Measurements from ENCODE around the gene EFCAB8.
A peak's percentile ranks its signal among the peaks of the same experiment; 100 is the strongest.
"Not testable (repeated sequence)": the region's sequence is repeated elsewhere in the genome, so short reads cannot be mapped to it uniquely, and the experiment has no call there.

EFCAB8 gene

GRCh38 chr20:32945710-32946221 is 87.0 kb downstream of the EFCAB8 start:
- H3K4me2 ChIP-seq (ENCODE audit: low read length): no peak overlapping the region
- H3K9ac ChIP-seq (ENCODE audit: low read length): peak overlapping the region; percentile 41
- peak overlapping the region; percentile 86 for H4K8ac ChIP-seq (ENCODE audit: low read depth, low read length)
- WGBS (ENCODE audit: extremely low coverage, insufficient coverage, low lambda C conversion rate): no CpG with 5 or more reads among the region's 4 CpGs
- no peak overlapping the region for H4K5ac ChIP-seq (ENCODE audit: low read length)
- H3K27me3 ChIP-seq (ENCODE audit: insufficient read depth, low read length, poor library complexity): no peaks in the 10 kb centered on the region
- peak overlapping the region; percentile 100 for H2BK120ac ChIP-seq (ENCODE audit: low read depth, low read length)
- peak overlapping the region; percentile 18 for H3K27ac ChIP-seq (ENCODE audit: low read depth, low read length)
- peak overlapping the region; percentile 58 for H2BK5ac ChIP-seq (ENCODE audit: low read length)
- H3K4ac ChIP-seq (ENCODE audit: low read depth, low read length): peak overlapping the region; percentile 81
- no peak overlapping the region for H2AK5ac ChIP-seq (ENCODE audit: low read length)
- DNase-seq: peak; percentile 76
- H3K36me3 ChIP-seq (ENCODE audit: control insufficient read depth, insufficient read depth, low read length): no peaks in the 10 kb centered on the region
- H3K56ac ChIP-seq (ENCODE audit: low read length): peak overlapping the region; percentile 76
- H3K18ac ChIP-seq (ENCODE audit: low read length): peak overlapping the region; percentile 97
- H3K4me1 ChIP-seq (ENCODE audit: control insufficient read depth, low read depth, low read length): peaks cover 5% of the 10 kb centered on the region
- no peaks in the 10 kb centered on the region for H3K79me1 ChIP-seq (ENCODE audit: low read length)
- no peak overlapping the region for H3K4me3 ChIP-seq (ENCODE audit: low read length)
- H3K79me2 ChIP-seq (ENCODE audit: control insufficient read depth, insufficient read depth, low read length): no peaks in the 10 kb centered on the region
- no peak overlapping the region for H3K23ac ChIP-seq (ENCODE audit: low read length)
- peak overlapping the region; percentile 57 for H2BK15ac ChIP-seq (replicated peaks; ENCODE audit: low read depth)

- no peak for DNase-seq
- Histone ChIP-seq H4K5ac (ENCODE audit: low read length) (no peak overlapping the region), H2BK120ac (ENCODE audit: low read depth, low read length) (no peak overlapping the region), H3K4me3 (ENCODE audit: low read length) (no peak overlapping the region), H3K9ac (ENCODE audit: low read length) (no peak overlapping the region), H3K4me2 (ENCODE audit: low read length) (no peak overlapping the region), H3K4ac (ENCODE audit: low read depth, low read length) (no peak overlapping the region), H3K18ac (ENCODE audit: low read length) (no peak overlapping the region), H2BK15ac (replicated peaks; ENCODE audit: low read depth) (no peak overlapping the region), H3K36me3 (ENCODE audit: control insufficient read depth, insufficient read depth, low read length) (no peaks in the 10 kb centered on the region), H2BK5ac (ENCODE audit: low read length) (no peak overlapping the region), H3K79me1 (ENCODE audit: low read length) (no peaks in the 10 kb centered on the region), H3K23ac (ENCODE audit: low read length) (no peak overlapping the region), H2AK5ac (ENCODE audit: low read length) (no peak overlapping the region), H4K8ac (ENCODE audit: low read depth, low read length) (no peak overlapping the region), H3K27me3 (ENCODE audit: insufficient read depth, low read length, poor library complexity) (no peaks in the 10 kb centered on the region), H3K4me1 (ENCODE audit: control insufficient read depth, low read depth, low read length) (peaks cover 5% of the 10 kb centered on the region), H3K79me2 (ENCODE audit: control insufficient read depth, insufficient read depth, low read length) (no peaks in the 10 kb centered on the region), H3K56ac (ENCODE audit: low read length) (no peak overlapping the region), H3K27ac (ENCODE audit: low read depth, low read length) (no peak overlapping the region)
- WGBS (ENCODE audit: extremely low coverage, insufficient coverage, low lambda C conversion rate): no CpG with 5 or more reads among the region's 1 CpG
These were observed 87.9 kb downstream of the EFCAB8 start for GRCh38 chr20:32946629-32947028.

DNA sequence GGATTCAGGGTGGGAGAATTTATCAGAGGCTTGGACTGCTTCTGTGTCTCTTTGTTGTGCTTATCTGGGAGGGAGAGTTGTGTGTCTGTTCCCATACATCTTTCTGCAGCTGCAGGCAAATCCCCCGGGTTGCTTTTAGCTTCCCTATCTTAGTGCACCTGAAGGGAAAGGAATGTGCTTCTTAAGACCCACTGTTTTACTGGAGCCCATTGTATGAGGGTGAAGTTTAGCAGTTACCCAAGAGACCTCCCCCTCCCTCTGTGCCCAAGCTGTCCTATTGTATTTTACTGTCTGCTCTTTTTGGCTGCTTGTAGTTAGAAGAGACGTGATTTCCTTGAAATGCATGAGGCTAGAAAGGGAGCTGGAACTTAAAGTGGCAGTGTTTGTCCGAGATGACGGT is 91.8 kb downstream of the EFCAB8 start:
- H4K8ac ChIP-seq (ENCODE audit: low read depth, low read length); H2AK5ac ChIP-seq (ENCODE audit: low read length); H3K4me1 ChIP-seq (ENCODE audit: control insufficient read depth, low read depth, low read length); H3K79me2 ChIP-seq (ENCODE audit: control insufficient read depth, insufficient read depth, low read length); H3K79me1 ChIP-seq (ENCODE audit: low read length); H3K36me3 ChIP-seq (ENCODE audit: control insufficient read depth, insufficient read depth, low read length); H3K18ac ChIP-seq (ENCODE audit: low read length); H4K5ac ChIP-seq (ENCODE audit: low read length); H3K4me2 ChIP-seq (ENCODE audit: low read length); H3K4ac ChIP-seq (ENCODE audit: low read depth, low read length); H3K4me3 ChIP-seq (ENCODE audit: low read length); H3K27me3 ChIP-seq (ENCODE audit: insufficient read depth, low read length, poor library complexity); H2BK5ac ChIP-seq (ENCODE audit: low read length); H2BK15ac ChIP-seq (replicated peaks; ENCODE audit: low read depth); H3K9ac ChIP-seq (ENCODE audit: low read length); H3K23ac ChIP-seq (ENCODE audit: low read length): not testable (repeated sequence)
- no CpG with 5 or more reads among the region's 4 CpGs for WGBS (ENCODE audit: extremely low coverage, insufficient coverage, low lambda C conversion rate)
- peak; percentile 91 for DNase-seq
- H3K27ac ChIP-seq (ENCODE audit: low read depth, low read length): peak overlapping the region; percentile 76
- peak overlapping the region; percentile 53 for H3K56ac ChIP-seq (ENCODE audit: low read length)
- peak overlapping the region; percentile 45 for H2BK120ac ChIP-seq (ENCODE audit: low read depth, low read length)

GRCh38 chr20:32957459-32957858 is 98.7 kb downstream of the EFCAB8 start:
- no CpG with 5 or more reads among the region's 5 CpGs for WGBS (ENCODE audit: extremely low coverage, insufficient coverage, low lambda C conversion rate)
- Histone ChIP-seq H2BK120ac (ENCODE audit: low read depth, low read length) (no peak overlapping the region), H3K9ac (ENCODE audit: low read length) (no peak overlapping the region), H3K79me2 (ENCODE audit: control insufficient read depth, insufficient read depth, low read length) (no peaks in the 10 kb centered on the region), H3K4me3 (ENCODE audit: low read length) (no peak overlapping the region), H3K79me1 (ENCODE audit: low read length) (no peaks in the 10 kb centered on the region), H3K56ac (ENCODE audit: low read length) (no peak overlapping the region), H3K36me3 (ENCODE audit: control insufficient read depth, insufficient read depth, low read length) (no peaks in the 10 kb centered on the region), H2BK15ac (replicated peaks; ENCODE audit: low read depth) (no peak overlapping the region), H4K8ac (ENCODE audit: low read depth, low read length) (no peak overlapping the region), H4K5ac (ENCODE audit: low read length) (no peak overlapping the region), H2AK5ac (ENCODE audit: low read length) (no peak overlapping the region), H3K4me2 (ENCODE audit: low read length) (no peak overlapping the region), H3K4me1 (ENCODE audit: control insufficient read depth, low read depth, low read length) (no peaks in the 10 kb centered on the region), H3K4ac (ENCODE audit: low read depth, low read length) (no peak overlapping the region), H3K27me3 (ENCODE audit: insufficient read depth, low read length, poor library complexity) (no peaks in the 10 kb centered on the region), H3K23ac (ENCODE audit: low read length) (no peak overlapping the region), H3K27ac (ENCODE audit: low read depth, low read length) (no peak overlapping the region), H3K18ac (ENCODE audit: low read length) (no peak overlapping the region), H2BK5ac (ENCODE audit: low read length) (no peak overlapping the region)
- DNase-seq: no peak

DNA sequence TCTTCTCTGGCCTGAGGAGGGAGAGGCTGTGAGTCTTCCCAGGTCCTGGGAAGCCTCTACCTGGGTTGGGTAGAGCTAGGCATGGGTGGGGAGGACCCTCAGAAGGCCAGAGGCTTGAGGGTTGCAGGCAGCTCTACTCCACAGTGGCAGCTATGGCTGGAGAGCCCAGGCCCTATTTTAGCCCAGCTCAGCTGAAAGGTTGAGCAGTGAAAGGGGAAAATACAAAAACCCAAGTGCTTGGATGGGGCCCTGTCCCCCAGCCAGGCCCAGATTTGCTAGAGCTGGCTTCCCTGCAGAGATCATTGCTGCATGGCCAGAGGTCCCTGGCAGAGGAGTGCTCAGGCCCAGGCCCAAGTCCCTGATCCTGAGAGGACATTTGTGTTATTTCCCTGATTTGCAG is 99.9 kb downstream of the EFCAB8 start:
- H3K27ac ChIP-seq (ENCODE audit: low read depth, low read length): no peak overlapping the region
- H3K56ac ChIP-seq (ENCODE audit: low read length): peak overlapping the region; percentile 26
- H2AK5ac ChIP-seq (ENCODE audit: low read length): no peak overlapping the region
- H3K79me1 ChIP-seq (ENCODE audit: low read length): no peaks in the 10 kb centered on the region
- no peak overlapping the region for H2BK120ac ChIP-seq (ENCODE audit: low read depth, low read length)
- H3K79me2 ChIP-seq (ENCODE audit: control insufficient read depth, insufficient read depth, low read length): no peaks in the 10 kb centered on the region
- no peak for DNase-seq
- no peak overlapping the region for H3K18ac ChIP-seq (ENCODE audit: low read length)
- H2BK15ac ChIP-seq (replicated peaks; ENCODE audit: low read depth): no peak overlapping the region
- peak overlapping the region; percentile 18 for H3K4ac ChIP-seq (ENCODE audit: low read depth, low read length)
- no peaks in the 10 kb centered on the region for H3K36me3 ChIP-seq (ENCODE audit: control insufficient read depth, insufficient read depth, low read length)
- H3K23ac ChIP-seq (ENCODE audit: low read length): no peak overlapping the region
- H4K5ac ChIP-seq (ENCODE audit: low read length): no peak overlapping the region
- H4K8ac ChIP-seq (ENCODE audit: low read depth, low read length): no peak overlapping the region
- no peaks in the 10 kb centered on the region for H3K27me3 ChIP-seq (ENCODE audit: insufficient read depth, low read length, poor library complexity)
- H3K4me2 ChIP-seq (ENCODE audit: low read length): no peak overlapping the region
- H3K4me3 ChIP-seq (ENCODE audit: low read length): no peak overlapping the region
- H3K4me1 ChIP-seq (ENCODE audit: control insufficient read depth, low read depth, low read length): no peaks in the 10 kb centered on the region
- no peak overlapping the region for H2BK5ac ChIP-seq (ENCODE audit: low read length)
- no peak overlapping the region for H3K9ac ChIP-seq (ENCODE audit: low read length)
